Nephron (organoid): ENCODE data around the gene AKIP1.

Source experiments
- H3K27ac Mint-ChIP-seq, 3 experiments: 2 replicates each; pipeline ENCODE4 v1.8.0; 2020; ENCODE audit warnings: mixed read lengths in 3 of 3, mild to moderate bottlenecking in 2 of 3, moderate library complexity in 1 of 3
- H3K27me3 Mint-ChIP-seq: 2 replicates; pipeline ENCODE4 v1.8.0; 2021; ENCODE audit warnings: low read depth, mild to moderate bottlenecking, moderate library complexity, mixed read lengths
- H3K36me3 Mint-ChIP-seq: 2 replicates; pipeline ENCODE4 v1.8.0; 2020; ENCODE audit warnings: low read depth, mixed read lengths
- H3K4me1 Mint-ChIP-seq: 2 replicates; pipeline ENCODE4 v1.8.0; 2020; ENCODE audit warnings: mixed read lengths
- H3K4me3 Mint-ChIP-seq, 3 experiments: 2 replicates each; pipeline ENCODE4 v1.8.0; 2020; ENCODE audit warnings: mild to moderate bottlenecking in 3 of 3, mixed read lengths in 3 of 3, moderate library complexity in 2 of 3
- H3K9me3 Mint-ChIP-seq: 2 replicates; pipeline ENCODE4 v1.8.0; 2020; ENCODE audit warnings: mixed read lengths
- TF ChIP-seq, protein P1 (sequence below), 3 experiments: fragments of 200-600 bp; sonication (generic); IDR thresholded peaks; one replicate each; pipeline ENCODE4 v1.5.0; 2021; ENCODE audit warnings: antibody characterized with exemption in 3 of 3; ENCODE audit not compliant: unreplicated experiment in 3 of 3

The AKIP1 gene

DNA sequence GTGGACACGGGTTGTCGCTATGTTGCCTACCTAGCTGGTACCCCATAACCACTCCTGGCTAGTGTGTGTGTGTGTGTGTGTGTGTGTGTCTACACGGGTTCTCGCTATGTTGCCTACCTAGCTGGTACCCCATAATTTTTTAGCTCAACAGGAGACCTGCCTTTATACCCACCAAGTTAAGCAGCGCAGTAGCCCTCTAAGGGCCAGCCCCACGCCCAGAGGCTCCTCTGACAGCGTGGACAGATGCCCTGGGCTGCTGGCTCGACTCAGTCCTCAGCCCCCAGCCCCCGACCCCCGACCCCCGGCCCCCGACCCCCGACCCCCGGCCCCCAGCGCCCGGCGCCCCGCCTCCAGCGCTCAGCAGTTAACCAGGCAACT is 351 bp upstream of the AKIP1 start:
- no peaks in the 10 kb centered on the region for H3K9me3 Mint-ChIP-seq
- H3K36me3 Mint-ChIP-seq: peaks cover 10% of the 10 kb centered on the region
- H3K27ac Mint-ChIP-seq: peak overlapping the region; percentile 61 to 99 (median 92)
- H3K4me3 Mint-ChIP-seq: peak overlapping the region; percentile 95 to 98 (median 95)
- H3K27me3 Mint-ChIP-seq: no peaks in the 10 kb centered on the region
- TF ChIP-seq, protein P1, sequence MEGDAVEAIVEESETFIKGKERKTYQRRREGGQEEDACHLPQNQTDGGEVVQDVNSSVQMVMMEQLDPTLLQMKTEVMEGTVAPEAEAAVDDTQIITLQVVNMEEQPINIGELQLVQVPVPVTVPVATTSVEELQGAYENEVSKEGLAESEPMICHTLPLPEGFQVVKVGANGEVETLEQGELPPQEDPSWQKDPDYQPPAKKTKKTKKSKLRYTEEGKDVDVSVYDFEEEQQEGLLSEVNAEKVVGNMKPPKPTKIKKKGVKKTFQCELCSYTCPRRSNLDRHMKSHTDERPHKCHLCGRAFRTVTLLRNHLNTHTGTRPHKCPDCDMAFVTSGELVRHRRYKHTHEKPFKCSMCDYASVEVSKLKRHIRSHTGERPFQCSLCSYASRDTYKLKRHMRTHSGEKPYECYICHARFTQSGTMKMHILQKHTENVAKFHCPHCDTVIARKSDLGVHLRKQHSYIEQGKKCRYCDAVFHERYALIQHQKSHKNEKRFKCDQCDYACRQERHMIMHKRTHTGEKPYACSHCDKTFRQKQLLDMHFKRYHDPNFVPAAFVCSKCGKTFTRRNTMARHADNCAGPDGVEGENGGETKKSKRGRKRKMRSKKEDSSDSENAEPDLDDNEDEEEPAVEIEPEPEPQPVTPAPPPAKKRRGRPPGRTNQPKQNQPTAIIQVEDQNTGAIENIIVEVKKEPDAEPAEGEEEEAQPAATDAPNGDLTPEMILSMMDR (IDR thresholded peaks at IDR 0.05; ENCODE audit: unreplicated experiment in 3 of 3): no peak
- H3K4me1 Mint-ChIP-seq: peaks cover 48% of the 10 kb centered on the region

DNA sequence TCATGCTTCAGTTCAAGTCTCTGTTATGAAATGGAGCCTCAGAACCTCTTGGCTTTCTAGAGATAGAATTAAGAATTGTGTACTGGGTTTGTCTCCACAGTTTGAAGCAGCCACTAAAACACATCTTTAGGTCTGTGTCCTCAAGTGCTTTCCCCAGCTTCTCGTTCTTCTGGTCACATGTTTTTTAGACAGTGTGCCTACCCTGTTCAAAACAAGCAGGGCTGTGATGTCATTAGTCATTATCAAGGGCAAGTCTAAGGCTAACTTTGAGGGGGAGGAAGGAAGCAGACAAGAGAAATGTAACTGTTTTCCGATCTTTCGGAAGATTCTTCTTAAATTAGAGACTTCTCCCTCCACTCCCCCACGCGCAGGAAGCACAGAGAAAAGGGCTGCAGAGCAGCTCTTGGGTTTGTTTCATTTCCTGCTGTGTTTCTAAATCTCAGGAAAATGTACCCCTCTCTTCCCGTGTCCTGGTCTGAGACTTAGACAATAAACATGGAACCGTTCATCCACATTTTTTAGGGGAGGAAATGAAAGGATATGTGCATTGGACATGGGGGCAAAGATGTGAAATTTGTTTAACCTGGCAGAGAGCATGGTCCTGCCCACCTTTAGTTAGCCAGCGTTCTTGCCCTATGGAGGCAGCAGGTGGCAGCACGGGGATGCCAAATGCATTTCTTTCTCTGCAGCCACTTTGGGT is 3.1 kb downstream of the AKIP1 start:
- Mint-ChIP-seq H3K4me3 (peak overlapping the region; percentile 69 to 78 (median 70)), H3K4me1 (peaks cover 60% of the 10 kb centered on the region), H3K36me3 (peaks cover 37% of the 10 kb centered on the region), H3K27ac (peak overlapping the region; percentile 83 to 89 (median 88)), H3K9me3 (no peaks in the 10 kb centered on the region), H3K27me3 (no peaks in the 10 kb centered on the region)
- TF ChIP-seq, protein P1 (IDR thresholded peaks at IDR 0.05; ENCODE audit: unreplicated experiment in 3 of 3): peak; percentile 60 to 70 (median 67)

DNA sequence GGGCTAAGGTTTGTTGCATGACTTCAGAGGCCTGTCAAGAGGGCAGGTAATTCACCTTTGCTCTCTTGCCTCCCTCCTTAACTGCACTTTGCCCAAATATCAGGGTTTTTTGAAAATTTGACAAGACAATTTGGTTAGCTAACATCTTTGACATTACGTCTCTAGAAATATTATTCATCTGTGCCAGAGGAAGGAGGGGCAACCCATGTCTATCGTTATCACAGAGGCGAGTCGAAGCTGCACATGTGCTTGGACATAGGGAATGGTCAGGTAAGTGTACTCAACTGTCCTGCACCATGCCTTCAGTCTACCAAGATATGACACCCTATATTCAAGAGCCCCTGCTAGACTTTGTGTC is 3.7 kb downstream of the AKIP1 start:
- Mint-ChIP-seq H3K36me3 (peaks cover 38% of the 10 kb centered on the region), H3K4me1 (peaks cover 56% of the 10 kb centered on the region), H3K27ac (peak overlapping the region; percentile 83 to 89 (median 88)), H3K9me3 (no peaks in the 10 kb centered on the region), H3K27me3 (no peaks in the 10 kb centered on the region), H3K4me3 (peak overlapping the region; percentile 69 to 78 (median 70))
- TF ChIP-seq, protein P1 (IDR thresholded peaks at IDR 0.05; ENCODE audit: unreplicated experiment in 3 of 3): no peak

DNA sequence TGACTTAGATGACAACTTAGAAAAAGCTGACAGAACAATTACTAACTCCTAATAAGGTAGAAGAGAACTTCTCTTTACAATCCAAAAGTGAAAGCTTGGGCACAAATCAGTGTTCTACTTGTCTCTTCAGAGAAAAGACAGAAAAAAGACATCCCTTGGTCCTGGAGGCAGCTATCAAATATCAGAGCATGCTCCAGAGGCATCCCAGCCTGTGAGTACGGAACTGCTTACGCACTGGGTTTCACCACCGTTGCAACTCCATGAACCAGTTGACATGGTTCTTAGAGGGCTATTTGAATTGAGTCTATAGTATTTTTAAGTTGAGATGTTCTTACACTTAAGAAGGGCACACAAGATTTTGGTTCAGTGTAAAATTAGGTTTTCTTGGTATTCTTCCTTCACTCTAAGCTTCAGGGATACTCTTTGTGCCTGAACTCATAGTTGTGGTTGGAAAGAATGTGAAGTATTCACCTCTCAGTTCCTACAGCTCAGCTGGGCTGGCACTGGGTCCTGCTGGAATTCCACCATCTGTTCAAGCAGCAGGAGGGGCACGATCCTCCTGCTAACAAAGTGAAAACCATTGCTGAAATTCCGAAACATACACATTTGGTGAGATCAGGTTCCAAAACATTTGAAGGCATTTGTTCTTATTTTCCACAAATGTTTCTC is 6.3 kb downstream of the AKIP1 start:
- Mint-ChIP-seq H3K27me3 (no peaks in the 10 kb centered on the region), H3K36me3 (peaks cover 50% of the 10 kb centered on the region)

DNA sequence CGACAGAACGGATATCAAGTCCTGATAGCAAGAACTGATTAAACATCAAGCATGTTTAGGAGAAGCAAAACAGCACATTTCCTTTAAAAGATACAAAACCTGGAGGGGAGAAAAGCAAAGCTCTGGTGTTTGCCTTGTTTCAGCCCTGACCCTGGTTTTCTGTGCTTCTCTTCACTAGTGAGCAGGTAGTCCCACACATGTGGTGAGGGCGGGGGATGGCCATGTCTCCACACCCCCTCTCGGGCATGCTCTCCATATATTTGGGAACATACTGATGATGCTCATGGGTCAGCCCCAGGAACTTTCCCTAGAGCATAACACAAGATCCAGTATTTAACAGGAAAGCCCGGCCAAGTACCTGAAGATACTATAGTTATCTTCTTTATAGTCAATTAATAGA is 11.7 kb downstream of the AKIP1 start:
- H3K36me3 Mint-ChIP-seq: peaks cover 30% of the 10 kb centered on the region
- H3K4me1 Mint-ChIP-seq: peaks cover 14% of the 10 kb centered on the region
- TF ChIP-seq, protein P1 (IDR thresholded peaks at IDR 0.05; ENCODE audit: unreplicated experiment in 3 of 3): no peak
- no peaks in the 10 kb centered on the region for H3K9me3 Mint-ChIP-seq
- H3K27me3 Mint-ChIP-seq: no peaks in the 10 kb centered on the region
- H3K27ac Mint-ChIP-seq: no peak overlapping the region
- H3K4me3 Mint-ChIP-seq: no peak overlapping the region

More for the DNA sequence above, 6.3 kb downstream of the AKIP1 start:
- Mint-ChIP-seq H3K4me1 (peaks cover 48% of the 10 kb centered on the region), H3K27ac (peak overlapping the region; percentile 64 to 94 (median 69)), H3K9me3 (no peaks in the 10 kb centered on the region), H3K4me3 (peak overlapping the region in 1 of 3 experiments; percentile 62)
- TF ChIP-seq, protein P1 (IDR thresholded peaks at IDR 0.05; ENCODE audit: unreplicated experiment in 3 of 3): no peak
